Vagina (tissue), 2 donors: ENCODE data around the gene C16orf54. TPM values are rescaled to one million over a fixed set of nuclear protein-coding genes. Genes with fewer than 3 reads are reported as not detected.
"Not testable (repeated sequence)": the region's sequence is repeated elsewhere in the genome, so short reads cannot be mapped to it uniquely, and the experiment has no call there.

Source experiments
- DNase-seq, 2 donors: peaks; one replicate each; pipeline ENCODE4 v3.0.0-alpha.2; 2017; ENCODE audit errors: extremely low spot score in 2 of 2
- H3K27ac ChIP-seq: fragments of 200-600 bp; sonication (generic); one replicate; pipeline ENCODE4 v1.5.1; 2019
- H3K27me3 ChIP-seq: fragments of 200-600 bp; sonication (generic); one replicate; pipeline ENCODE4 v1.5.1; 2019
- H3K36me3 ChIP-seq, 2 donors: fragments of 200-600 bp; sonication (generic); one replicate each; pipeline ENCODE4 v1.5.1; 2017 to 2019
- H3K4me1 ChIP-seq: fragments of 200-600 bp; sonication (generic); one replicate; pipeline ENCODE4 v1.5.1; 2019
- H3K4me3 ChIP-seq, 2 donors: fragments of 200-600 bp; sonication (generic); 1 replicate in 1 of 2; 2 replicates in 1 of 2; pipeline ENCODE4 v1.5.1; 2016 to 2019
- H3K9me3 ChIP-seq: fragments of 200-600 bp; sonication (generic); one replicate; pipeline ENCODE4 v1.5.1; 2019
- CTCF ChIP-seq, 3 experiments: fragments of 450-650 bp in 2 of 3; fragments of 200-600 bp in 1 of 3; sonication (generic) in 1 of 3; IDR thresholded peaks; one replicate each; pipeline ENCODE4 v1.5.1; 2017 to 2019; ENCODE audit warnings: antibody characterized with exemption in 3 of 3, mild to moderate bottlenecking in 2 of 3, moderate library complexity in 2 of 3
- POLR2A ChIP-seq, 2 donors: fragments of 450-650 bp; IDR thresholded peaks; one replicate each; pipeline ENCODE4 v1.6.1; 2017; ENCODE audit warnings: antibody characterized with exemption in 2 of 2, mild to moderate bottlenecking in 2 of 2, moderate library complexity in 2 of 2
- POLR2AphosphoS5 ChIP-seq, 2 donors: sonication (generic); formaldehyde crosslinking; IDR thresholded peaks; one replicate each; pipeline ENCODE4 v1.9.0; 2017; ENCODE audit warnings: antibody characterized with exemption in 2 of 2, mild to moderate bottlenecking in 2 of 2, low read depth in 1 of 2; ENCODE audit not compliant: insufficient read depth in 1 of 2
- intact Hi-C: fragments of 100-400 bp; cut with DNase I; formaldehyde crosslinking; loops from one replicate; pipeline ENCODE4 v1.15.1; 2023
- total RNA-seq: library from RNA; depleted of rRNA; stranded (reverse); fragments of >200 nt; gene quantifications from one replicate; pipeline ENCODE4 v1.2.3, GENCODE V29; 2016

The C16orf54 gene
- total RNA-seq, 1 donor from 2014 or later: 3.2 TPM

GRCh38 chr16:29763326-29763725 lies 17.5 kb upstream of the C16orf54 start:
- no peaks in the 10 kb centered on the region for H3K27me3 ChIP-seq
- H3K27ac ChIP-seq: no peak overlapping the region
- DNase-seq: no peak
- no peak overlapping the region for H3K4me3 ChIP-seq
- H3K36me3 ChIP-seq: no peaks in the 10 kb centered on the region
- intact Hi-C loops: no loop called here
- H3K4me1 ChIP-seq: no peaks in the 10 kb centered on the region
- H3K9me3 ChIP-seq: no peaks in the 10 kb centered on the region
- TF ChIP-seq CTCF (IDR thresholded peaks at IDR 0.05) (no peak), POLR2A (IDR thresholded peaks at IDR 0.05) (no peak), POLR2AphosphoS5 (IDR thresholded peaks at IDR 0.05; ENCODE audit: insufficient read depth in 1 of 2, low read depth in 1 of 2) (no peak)

GRCh38 chr16:29761882-29762281 lies 16.1 kb upstream of the C16orf54 start:
- H3K4me3 ChIP-seq: no peak overlapping the region
- DNase-seq: no peak
- H3K9me3 ChIP-seq: no peaks in the 10 kb centered on the region
- H3K4me1 ChIP-seq: no peaks in the 10 kb centered on the region
- TF ChIP-seq POLR2AphosphoS5 (IDR thresholded peaks at IDR 0.05; ENCODE audit: insufficient read depth in 1 of 2, low read depth in 1 of 2) (no peak), CTCF (IDR thresholded peaks at IDR 0.05) (no peak), POLR2A (IDR thresholded peaks at IDR 0.05) (no peak)
- no peaks in the 10 kb centered on the region for H3K27me3 ChIP-seq
- H3K27ac ChIP-seq: no peak overlapping the region
- no peaks in the 10 kb centered on the region for H3K36me3 ChIP-seq
- intact Hi-C loops: no loop called here

- H3K4me3 ChIP-seq, H3K36me3 ChIP-seq, H3K27me3 ChIP-seq, DNase-seq, H3K27ac ChIP-seq, H3K9me3 ChIP-seq, intact Hi-C loops, H3K4me1 ChIP-seq: not testable (repeated sequence)
Observed at GRCh38 chr16:29761280-29761651, 15.5 kb upstream of the C16orf54 start.

- Histone ChIP-seq H3K4me3 (no peak overlapping the region), H3K36me3 (no peaks in the 10 kb centered on the region), H3K27me3 (no peaks in the 10 kb centered on the region), H3K9me3 (no peaks in the 10 kb centered on the region), H3K27ac (no peak overlapping the region), H3K4me1 (no peaks in the 10 kb centered on the region)
- intact Hi-C loops: no loop called here
- TF ChIP-seq POLR2A (IDR thresholded peaks at IDR 0.05): no peak
- no peak for TF ChIP-seq POLR2AphosphoS5 (IDR thresholded peaks at IDR 0.05; ENCODE audit: insufficient read depth in 1 of 2, low read depth in 1 of 2)
- TF ChIP-seq CTCF (IDR thresholded peaks at IDR 0.05): no peak
- DNase-seq: no peak
Observed at GRCh38 chr16:29760567-29761279, 14.9 kb upstream of the C16orf54 start.

GRCh38 chr16:29757950-29758466 lies 12.2 kb upstream of the C16orf54 start:
- intact Hi-C loops: no loop called here
- DNase-seq: no peak

GRCh38 chr16:29757086-29757485 lies 11.3 kb upstream of the C16orf54 start:
- H3K27me3 ChIP-seq, H3K4me3 ChIP-seq, intact Hi-C loops, H3K4me1 ChIP-seq, H3K9me3 ChIP-seq, DNase-seq, H3K36me3 ChIP-seq, H3K27ac ChIP-seq: not testable (repeated sequence)

More at GRCh38 chr16:29757950-29758466, 12.2 kb upstream of the C16orf54 start:
- Histone ChIP-seq H3K9me3 (no peaks in the 10 kb centered on the region), H3K27me3 (no peaks in the 10 kb centered on the region), H3K4me3 (no peak overlapping the region), H3K27ac (no peak overlapping the region), H3K4me1 (no peaks in the 10 kb centered on the region), H3K36me3 (no peaks in the 10 kb centered on the region)
- no peak for TF ChIP-seq POLR2A (IDR thresholded peaks at IDR 0.05)
- no peak for TF ChIP-seq POLR2AphosphoS5 (IDR thresholded peaks at IDR 0.05; ENCODE audit: insufficient read depth in 1 of 2, low read depth in 1 of 2)
- no peak for TF ChIP-seq CTCF (IDR thresholded peaks at IDR 0.05)
